Neural progenitor cell (in vitro differentiated cells): Measurements from ENCODE around the gene CFAP221.

ENCODE experiments used
- CTCF ChIP-seq: fragments of 200-600 bp; sonication (generic); IDR thresholded peaks from 2 replicates; pipeline ENCODE4 v1.5.1; 2017; ENCODE audit warnings: antibody characterized with exemption, mild to moderate bottlenecking
- EZH2 ChIP-seq: fragments of 200-600 bp; sonication (generic); IDR thresholded peaks from 2 replicates; pipeline ENCODE4 v1.6.1; 2017; ENCODE audit warnings: antibody characterized with exemption, mild to moderate bottlenecking, moderate library complexity
- EZH2phosphoT487 ChIP-seq: fragments of 200-600 bp; sonication (generic); IDR thresholded peaks from 2 replicates; pipeline ENCODE4 v1.6.1; 2017; ENCODE audit warnings: antibody characterized with exemption

GRCh38 chr2:119678021-119678656 lies 133.9 kb downstream of the CFAP221 start:
- TF ChIP-seq CTCF = no peak
- no peak for TF ChIP-seq EZH2phosphoT487
- no peak for TF ChIP-seq EZH2
